GM19452 (cell line): ENCODE data around the gene HSD11B1.
A peak's percentile ranks its signal among the peaks of the same experiment; 100 is the strongest.
"Not testable (repeated sequence)": the region's sequence is repeated elsewhere in the genome, so short reads cannot be mapped to it uniquely, and the experiment has no call there.

ENCODE experiments used
- ATAC-seq: cut with Tn5 transposase; IDR thresholded peaks from one replicate; pipeline ENCODE4 v1.9.1; 2021; ENCODE audit not compliant: unreplicated experiment

HSD11B1 gene

DNA sequence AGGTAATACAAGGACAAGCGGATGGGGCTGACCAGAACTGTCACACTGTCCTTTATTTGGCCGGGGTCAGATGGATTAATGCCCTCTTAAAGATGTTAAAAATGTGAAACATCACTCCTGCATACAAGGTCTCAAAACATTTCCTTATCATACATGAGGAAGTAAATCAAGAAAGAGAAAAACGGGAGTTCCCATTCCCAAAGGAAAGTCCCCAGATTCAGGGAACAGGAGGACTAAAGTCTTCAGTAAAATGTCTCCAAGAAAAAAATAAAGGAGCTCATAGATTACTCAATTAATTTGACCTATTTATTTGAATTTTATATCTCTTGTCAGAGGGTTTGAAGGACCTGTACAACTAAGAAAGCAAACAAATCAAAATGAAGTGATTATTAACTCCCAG lies 13.4 kb upstream of the HSD11B1 start:
- no peak for ATAC-seq

DNA sequence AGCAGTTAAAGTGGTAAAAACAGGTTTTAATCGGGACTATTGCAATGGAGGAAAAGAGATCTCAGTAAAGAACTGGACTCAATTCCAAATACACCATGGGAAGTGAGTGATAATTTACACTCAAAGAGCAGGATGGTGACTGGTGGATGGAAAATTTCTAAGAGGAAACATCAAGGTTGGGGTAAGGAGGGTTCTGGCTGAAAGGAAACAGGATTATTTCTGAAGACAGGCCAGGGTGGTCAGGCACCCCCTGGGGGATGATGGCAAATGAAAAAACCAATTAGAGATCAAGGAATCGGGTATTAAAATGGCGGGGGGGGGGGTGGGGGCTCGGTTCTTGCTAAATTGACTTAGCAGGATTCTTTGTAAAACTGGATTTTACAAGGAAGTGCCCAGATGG lies 12.3 kb upstream of the HSD11B1 start:
- ATAC-seq, result no peak

DNA sequence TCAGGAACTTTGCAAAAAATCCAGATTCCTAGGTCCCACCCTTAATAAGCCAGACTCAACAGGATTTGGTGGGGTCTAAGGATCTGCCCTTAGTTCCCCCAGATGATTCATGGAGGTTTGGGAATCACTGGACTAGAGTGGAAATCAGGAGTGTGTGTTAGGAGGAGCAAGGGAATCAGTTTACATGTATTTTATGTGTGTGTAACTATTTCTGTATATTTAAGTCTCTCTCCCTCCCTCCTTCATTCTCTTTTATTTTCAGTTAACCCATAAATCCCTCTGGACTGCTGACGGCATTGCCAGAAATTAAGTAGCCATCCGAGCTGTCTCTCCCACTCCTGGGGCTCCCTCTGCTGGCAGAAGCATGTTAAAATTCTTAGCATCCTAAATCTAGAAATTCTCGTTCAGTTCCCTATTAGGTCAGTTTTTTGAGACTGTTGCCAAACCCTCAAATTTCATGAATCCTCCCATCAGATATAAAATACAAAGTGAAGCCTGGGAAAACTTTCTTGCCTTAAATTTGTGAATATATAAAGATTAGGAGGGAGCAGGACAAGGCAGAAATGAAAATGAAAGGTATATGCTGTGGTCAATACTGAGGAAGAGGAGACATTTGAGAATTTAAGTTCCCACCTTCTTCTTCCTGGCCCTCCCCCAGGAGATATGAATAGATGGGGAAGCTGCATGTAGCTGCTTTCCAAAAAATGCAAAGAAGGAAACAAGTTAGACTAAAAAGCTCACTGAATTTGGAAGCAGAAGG lies 11.7 kb upstream of the HSD11B1 start:
- ATAC-seq, result peak; percentile 72

DNA sequence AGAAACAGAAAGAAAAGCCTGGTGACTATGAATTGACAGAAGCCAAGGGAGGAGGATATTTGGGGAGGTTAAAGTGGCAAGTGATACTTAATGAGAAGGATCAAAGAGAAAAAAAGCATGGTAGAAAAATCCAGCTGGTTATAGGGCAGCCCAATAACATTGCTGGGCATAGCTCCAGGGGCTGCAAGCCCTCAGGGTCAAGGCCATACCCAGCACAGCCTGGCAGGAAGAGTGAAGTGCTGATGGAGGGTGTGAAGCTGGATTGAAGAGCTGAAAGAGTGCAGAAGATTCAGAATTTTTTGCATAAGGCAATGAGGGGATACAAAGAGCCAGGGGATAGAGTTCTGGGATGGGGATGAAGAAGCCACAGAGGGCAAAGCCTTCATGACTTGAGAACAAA lies 8.0 kb upstream of the HSD11B1 start:
- ATAC-seq, result no peak

DNA sequence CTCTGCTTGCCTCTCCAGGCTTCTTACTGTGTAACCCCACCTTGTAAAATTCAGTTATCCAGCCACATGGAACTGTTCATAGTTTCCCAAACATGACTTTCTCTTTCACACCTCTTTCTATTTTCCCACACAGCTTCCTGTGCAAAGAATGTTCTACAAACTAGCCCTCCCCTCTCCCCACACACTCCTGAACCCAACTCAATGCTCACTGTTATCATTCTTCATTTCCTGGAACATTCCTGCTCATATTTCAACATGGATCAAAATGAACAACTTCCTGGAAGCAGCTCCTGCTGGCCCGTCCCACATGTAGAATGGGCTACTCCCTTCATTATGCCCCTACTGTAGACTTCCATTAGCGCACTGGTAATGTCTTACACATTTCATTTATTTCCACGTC lies 7.5 kb upstream of the HSD11B1 start:
- ATAC-seq, result no peak

DNA sequence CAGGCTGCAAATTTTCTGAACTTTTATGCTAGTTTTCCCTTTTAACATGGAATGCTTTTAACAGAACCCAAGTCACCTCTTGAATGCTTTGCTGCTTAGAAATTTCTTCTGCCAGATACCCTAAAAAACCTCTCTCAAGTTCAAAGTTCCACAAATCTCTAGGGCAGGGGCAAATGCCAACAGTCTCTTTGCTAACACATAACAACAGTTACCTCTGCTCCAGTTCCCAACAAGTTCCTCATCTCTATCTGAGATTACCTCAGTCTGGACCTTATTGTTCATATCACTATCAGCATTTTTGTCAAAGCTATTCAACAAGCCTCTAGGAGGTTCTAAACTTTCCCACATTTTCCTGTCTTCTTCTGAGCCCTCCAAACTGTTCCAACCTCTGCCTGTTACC lies 4.0 kb upstream of the HSD11B1 start:
- not testable (repeated sequence) for ATAC-seq

DNA sequence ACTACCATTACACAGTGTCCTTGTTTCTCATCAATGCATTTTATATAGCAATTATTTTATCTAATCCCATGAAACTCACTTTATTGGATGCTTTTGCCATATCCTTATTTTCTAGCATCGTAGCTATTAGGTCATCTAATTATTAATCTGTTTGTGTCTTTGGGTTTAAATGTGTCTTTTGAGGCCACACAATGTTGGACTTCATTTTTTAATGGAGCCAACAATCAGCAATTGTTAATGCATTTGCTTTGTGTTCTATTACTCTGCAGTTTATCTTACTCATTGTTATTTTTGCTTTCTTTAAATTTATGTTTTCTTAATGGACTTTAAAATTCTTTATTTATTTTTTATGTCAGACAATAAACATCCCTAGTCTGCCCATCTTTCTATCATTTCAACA lies 1.8 kb upstream of the HSD11B1 start:
- no peak for ATAC-seq

DNA sequence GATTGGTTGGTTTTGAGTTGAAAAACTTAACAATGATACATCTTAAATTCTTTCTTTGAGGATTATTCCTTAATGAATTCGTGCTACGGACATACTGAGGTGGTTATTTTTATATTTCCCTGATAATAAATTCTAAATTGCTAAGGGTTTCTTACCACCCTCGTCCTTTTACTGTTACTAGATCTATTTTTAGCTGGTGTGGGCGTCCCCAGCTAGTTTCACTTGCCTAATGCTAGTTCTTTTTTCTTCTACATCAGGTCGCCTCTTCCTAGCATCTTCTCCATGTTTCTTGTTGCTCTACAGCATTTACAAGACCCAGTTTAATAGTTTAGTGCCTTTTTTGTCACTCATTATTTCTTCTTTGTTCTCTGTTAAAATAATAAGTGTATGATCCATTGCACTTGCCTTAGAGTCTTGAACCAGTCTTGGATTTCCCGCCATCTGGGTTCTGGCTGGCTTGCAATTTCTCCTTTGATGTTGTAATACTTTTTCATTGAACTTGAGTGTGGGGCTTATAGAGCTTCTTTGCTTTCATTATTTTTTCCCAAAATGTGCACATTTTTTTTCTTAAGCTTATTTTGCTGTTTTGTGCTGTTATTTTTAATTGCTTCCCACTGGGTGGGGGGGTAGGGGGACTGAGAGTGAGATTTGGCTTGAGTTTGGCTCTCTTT lies 677 bp upstream of the HSD11B1 start:
- ATAC-seq, result no peak

DNA sequence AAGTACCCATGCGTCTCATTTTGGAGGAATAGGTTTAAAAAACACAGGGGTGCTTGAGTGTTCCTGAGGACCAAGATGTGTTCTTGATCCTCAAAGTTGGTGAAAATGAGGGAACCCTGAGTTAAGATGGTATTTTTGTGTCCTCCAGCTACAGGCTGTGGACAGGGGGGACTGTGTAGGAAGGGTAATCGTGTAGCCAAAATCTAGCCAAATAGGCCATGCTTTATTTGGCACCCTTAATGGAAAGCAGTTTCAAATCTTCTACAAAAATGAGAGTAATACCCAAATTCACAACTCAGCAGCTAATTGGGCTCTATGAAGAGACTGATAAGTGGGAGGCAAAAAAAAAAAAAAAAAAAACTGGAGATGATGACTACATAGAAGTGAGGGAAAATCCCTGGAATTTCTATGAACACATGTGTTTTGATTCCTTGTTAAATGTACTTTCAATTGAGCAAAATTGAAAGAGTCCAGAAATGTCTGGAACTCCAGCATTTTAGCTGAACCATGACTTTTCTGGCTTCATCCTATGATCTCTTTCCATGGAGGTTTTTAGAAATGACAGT lies 470 bp downstream of the HSD11B1 start:
- no peak for ATAC-seq

DNA sequence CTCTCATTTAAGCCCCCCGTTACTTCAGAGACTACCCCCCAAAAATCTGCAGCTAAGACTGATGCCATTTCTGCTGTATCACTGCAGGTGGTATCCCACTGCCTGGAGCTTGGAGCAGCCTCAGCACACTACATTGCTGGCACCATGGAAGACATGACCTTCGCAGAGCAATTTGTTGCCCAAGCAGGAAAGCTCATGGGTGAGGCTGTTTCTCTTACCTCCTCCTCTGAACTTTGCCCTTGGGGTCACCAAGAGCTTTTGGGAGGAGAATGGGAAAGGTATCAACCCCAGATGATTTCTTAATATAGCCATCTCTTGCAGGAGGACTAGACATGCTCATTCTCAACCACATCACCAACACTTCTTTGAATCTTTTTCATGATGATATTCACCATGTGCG lies 2.0 kb downstream of the HSD11B1 start:
- ATAC-seq, result no peak

DNA sequence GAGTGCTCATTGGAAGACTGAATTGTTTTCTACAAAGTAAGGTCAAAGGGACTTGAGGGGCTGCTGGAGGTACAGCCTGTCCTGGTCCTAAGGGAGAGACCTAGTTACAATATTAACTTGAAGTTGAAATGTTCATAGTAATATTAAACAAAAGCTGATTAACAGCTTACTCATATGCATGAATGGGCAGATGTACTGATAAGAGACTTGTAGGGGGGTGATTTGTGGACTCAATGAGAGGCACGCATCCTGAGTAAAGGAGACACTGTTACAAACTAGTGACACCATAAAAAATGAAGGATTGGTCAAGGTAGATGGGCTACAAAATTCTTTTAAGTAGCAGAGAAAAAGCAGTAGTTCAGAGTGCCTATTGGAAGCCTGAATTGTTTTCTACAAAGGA lies 2.7 kb downstream of the HSD11B1 start:
- no peak for ATAC-seq

DNA sequence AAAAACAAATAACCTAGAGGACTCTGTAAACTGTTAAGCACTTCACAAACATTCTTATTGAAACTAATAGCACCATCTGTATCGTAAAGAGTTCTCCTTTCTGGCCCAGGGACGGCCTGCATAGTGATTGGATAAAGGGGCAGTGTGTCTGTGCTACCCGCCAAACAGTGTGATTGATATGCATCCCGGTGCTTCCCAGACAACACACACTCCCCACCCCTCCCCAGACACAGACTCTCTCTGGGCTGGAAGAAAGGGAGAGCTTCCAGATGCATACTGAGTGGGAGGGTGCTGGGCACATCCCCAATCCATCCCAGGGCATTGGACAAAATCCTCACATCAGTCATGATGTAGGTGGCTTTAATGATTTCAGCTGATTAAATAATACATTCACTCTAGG lies 3.7 kb downstream of the HSD11B1 start:
- ATAC-seq, result no peak

DNA sequence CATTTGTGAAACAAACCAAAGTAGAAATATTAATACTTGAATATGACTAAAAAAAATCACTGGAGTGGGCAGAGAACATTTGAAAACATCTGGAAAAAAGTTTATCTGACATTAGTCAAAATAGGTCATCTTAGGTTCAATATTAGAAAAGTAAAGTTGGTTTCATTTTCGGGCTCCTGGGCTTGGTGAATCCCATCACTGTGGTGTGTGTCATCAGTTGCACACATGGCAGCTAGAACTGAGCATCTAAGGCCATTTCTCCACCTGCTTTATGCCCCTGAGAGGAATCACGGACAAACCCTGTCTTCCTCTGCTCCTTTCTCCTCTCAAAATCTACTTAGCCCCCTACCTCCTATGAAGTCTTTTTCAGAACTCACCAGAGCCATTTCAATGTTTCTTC lies 5.4 kb downstream of the HSD11B1 start:
- ATAC-seq, result no peak

DNA sequence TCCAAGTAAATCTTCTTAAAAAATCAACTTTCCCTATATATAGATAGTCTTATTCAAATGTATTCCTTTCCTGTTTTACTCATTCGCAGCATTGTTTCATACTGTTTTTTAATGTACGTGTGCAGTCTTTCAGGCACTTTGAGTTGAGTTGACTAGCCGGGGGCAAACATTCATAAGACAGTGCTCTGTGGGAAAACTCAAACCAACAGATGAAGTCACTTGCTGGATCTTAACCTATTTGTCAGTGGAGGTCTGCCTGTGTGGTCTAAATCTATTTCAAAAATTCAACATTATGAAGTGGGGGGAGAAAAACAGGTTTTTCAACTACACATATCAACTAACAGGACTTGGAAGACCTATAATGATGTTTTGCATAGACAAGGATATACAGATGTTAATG lies 6.2 kb downstream of the HSD11B1 start:
- no peak for ATAC-seq

DNA sequence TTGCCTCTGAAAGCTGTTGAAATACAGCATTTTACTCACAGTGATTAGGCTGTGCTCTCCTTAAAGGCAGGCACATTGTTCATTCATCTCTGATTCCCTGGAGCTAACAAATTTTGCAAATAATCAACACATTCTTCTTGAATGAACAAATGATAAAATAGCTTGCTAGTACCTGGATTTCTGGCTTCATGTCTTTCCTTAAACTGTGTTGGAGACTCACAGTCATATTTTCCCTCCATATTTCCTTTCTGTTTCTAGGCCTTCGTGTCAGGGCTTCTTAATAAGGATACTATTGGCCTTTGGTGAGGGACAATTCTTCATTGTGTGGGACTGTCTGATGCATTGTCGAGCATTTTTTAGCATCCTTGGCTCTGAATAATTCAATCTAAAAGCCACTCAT lies 9.7 kb downstream of the HSD11B1 start:
- ATAC-seq, result no peak

DNA sequence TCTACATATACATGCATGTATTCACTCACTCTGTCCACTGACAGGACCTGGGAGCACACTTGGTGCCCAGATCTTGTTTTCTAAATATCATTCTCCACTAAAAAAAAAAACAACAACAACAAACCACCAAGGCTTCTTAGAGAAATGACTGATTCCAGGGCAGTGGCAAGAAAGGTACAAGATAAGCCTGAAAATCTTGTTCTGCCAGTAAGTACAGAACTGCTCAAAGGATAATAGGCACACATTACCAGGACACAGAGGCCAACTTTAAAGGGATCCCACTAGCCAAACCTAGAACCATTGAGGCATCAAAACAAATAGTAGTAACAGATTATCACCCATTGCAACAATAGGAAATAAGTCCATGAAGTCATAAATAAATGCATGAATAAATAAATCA lies 10.7 kb downstream of the HSD11B1 start:
- ATAC-seq, result no peak

DNA sequence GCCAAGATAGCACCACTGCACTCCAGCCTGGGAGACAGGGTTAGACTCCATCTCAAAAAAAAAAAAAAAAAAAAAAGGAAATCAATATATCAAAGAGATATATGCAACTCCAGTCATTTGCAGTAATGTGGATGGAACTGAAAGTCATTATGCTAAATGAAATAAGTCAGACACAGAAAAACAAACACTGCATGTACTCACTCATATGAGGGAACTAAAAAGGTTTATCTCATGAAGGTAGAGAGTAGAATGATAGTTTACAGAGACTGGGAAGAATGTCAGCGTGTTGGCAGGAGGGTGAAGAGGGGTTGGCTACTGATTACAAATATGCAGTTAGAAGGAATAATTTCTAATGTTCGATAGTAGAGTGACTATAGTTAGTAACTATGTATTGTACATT lies 13.2 kb downstream of the HSD11B1 start:
- no peak for ATAC-seq

DNA sequence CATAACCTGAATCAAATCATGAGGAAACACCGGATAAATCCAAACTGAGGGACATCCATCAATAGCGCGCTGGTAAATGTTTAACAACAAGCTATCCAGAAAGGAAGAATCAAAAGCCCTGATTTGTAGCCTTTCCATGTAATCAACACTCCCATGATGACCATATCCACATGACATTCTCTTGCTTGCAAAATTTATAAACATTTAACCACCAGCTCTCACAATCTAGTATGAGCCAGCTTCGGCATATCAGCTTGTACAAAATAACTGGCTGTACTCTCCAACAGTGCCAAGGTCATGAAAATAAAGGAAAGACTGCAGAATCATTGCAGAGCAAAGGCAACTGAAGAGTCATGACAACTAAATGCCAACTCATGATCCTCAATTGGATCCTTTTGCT lies 15.7 kb downstream of the HSD11B1 start:
- ATAC-seq, result no peak

DNA sequence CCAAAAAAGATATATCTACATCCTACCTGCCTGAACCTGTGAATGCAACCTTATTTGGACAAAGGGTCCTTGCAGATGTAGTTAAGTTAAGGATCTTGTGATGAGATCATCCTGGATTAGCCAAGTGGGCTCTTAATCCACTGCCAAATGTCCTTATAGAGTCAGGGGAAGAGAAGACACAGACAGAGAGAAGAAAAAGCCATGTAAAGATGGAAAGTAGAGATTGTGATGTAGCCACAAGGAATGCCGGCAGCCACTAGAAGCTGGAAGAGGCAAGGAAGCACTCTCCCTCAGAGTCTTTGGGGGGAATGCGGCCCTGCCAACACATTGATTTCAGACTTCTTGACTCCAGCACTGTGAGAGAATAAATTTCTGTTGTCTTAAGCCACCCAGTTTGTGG lies 16.2 kb downstream of the HSD11B1 start:
- ATAC-seq, result no peak

DNA sequence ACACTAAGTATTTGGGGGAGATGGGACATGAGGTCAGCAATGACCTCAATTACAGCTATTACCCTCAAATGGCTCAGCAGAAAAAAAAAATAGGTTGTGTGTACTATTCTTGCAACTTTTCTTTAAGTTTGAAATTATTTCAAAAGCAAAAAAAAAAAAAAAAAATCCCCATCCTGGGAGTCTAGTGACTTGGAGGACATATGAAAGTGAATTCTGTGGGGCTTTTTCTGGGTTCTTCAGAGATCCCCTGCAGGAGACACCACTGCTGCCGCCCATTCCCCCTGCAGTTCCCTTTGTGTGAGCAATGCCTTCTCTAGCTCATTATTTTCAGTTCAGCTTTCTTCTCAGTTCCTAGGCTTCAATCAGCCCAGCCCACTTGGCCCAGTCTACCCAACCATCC lies 16.7 kb downstream of the HSD11B1 start:
- no peak for ATAC-seq

DNA sequence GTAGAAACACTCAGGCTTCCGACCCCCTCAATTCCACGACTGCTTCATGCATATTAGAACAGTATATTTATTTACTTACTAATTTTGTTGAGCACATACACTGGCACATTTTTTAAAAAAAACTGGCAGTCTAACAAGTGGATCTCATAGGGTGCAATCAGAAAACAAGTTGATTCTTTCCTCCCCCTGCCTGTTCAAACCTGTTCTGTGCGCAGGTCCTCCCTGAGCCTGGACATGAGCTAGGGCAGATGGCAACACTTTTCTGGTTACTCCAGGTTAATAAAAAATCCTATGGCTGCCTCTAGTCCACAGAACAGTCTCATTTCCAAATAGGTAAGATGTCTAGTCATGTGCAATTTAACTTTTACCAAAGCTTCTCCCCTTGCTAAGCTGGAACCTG lies 18.6 kb downstream of the HSD11B1 start:
- no peak for ATAC-seq
